Measurements from ENCODE around the gene NBEA.

GRCh38 chr13:35225159-35225558 lies 283.1 kb downstream of the NBEA start:
- TF ChIP-seq EGR1 (IDR thresholded peaks at IDR 0.05) (no peak), EP300 (IDR thresholded peaks at IDR 0.05; ENCODE audit: borderline replicate concordance) (no peak), REST (IDR thresholded peaks at IDR 0.05; ENCODE audit: low read depth) (no peak), TAF1 (IDR thresholded peaks at IDR 0.05; ENCODE audit: low read depth) (no peak), RAD21 (IDR thresholded peaks at IDR 0.05; ENCODE audit: low read depth) (no peak), MAX (IDR thresholded peaks at IDR 0.05) (no peak), FOXM1 (IDR thresholded peaks at IDR 0.05; ENCODE audit: borderline replicate concordance, low read depth) (no peak), CEBPB (IDR thresholded peaks at IDR 0.05) (no peak)

Data from Ishikawa (cell line).